ENCODE measurements around the gene TMEM204.
A peak's percentile ranks its signal among the peaks of the same experiment; 100 is the strongest.

The TMEM204 gene

DNA sequence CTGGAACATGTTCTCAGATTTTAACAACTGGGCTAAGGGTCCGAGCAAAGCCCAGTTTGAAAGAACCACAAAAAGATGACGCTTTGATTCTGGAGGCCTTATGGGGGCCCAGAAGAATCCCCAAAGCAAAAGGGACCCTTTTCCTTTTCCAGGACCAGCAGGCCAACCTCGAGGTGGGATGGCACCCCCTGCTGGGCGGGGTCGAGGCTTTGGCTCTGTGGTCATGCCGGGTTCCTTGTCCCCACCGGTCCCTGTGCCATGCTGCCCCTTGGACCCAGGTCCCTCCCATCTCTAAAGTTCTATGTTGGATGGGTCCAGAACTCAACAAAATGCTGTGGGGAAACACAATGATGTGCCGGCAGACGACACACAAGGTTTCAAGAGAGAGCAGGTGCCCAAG lies 30.9 kb downstream of the TMEM204 start:
- no peak for DNase-seq (ENCODE audit: extremely low read depth, low read depth)
- peak; percentile 47 for TF ChIP-seq CTCF (IDR thresholded peaks at IDR 0.05; ENCODE audit: low read depth, low read length, missing control alignments)
- H3K4me3 ChIP-seq (replicated peaks; ENCODE audit: low read depth, low read length) = no peak overlapping the region

- no peak for DNase-seq (ENCODE audit: extremely low read depth, low read depth)
- no peak for TF ChIP-seq CTCF (IDR thresholded peaks at IDR 0.05; ENCODE audit: low read depth, low read length, missing control alignments)
- no peak overlapping the region for H3K4me3 ChIP-seq (replicated peaks; ENCODE audit: low read depth, low read length)
These were observed 31.8 kb downstream of the TMEM204 start for GRCh38 chr16:1565083-1565805.

DNA sequence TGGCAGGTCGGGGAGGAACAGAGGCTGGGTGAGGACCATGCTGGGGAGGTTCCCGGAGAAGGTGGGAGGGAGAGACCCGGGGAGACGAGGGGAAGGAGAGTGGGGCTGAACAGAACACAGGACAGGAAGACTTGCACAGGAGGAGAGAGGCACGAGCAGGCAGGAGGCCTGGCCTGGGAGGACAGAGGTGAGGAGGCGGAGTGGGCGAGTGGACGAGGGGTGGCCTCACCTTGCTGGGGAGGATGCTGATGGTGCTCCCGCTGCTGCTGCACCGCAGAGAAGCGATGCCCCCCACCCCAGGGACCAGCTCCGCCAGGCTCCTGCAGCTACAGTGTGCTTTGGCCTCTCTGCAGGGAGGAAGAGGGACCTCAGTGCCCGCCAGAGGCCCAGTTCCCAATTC lies 34.5 kb downstream of the TMEM204 start:
- H3K4me3 ChIP-seq (replicated peaks; ENCODE audit: low read depth, low read length) = no peak overlapping the region
- no peak for DNase-seq (ENCODE audit: extremely low read depth, low read depth)
- TF ChIP-seq CTCF (IDR thresholded peaks at IDR 0.05; ENCODE audit: low read depth, low read length, missing control alignments) = no peak

DNA sequence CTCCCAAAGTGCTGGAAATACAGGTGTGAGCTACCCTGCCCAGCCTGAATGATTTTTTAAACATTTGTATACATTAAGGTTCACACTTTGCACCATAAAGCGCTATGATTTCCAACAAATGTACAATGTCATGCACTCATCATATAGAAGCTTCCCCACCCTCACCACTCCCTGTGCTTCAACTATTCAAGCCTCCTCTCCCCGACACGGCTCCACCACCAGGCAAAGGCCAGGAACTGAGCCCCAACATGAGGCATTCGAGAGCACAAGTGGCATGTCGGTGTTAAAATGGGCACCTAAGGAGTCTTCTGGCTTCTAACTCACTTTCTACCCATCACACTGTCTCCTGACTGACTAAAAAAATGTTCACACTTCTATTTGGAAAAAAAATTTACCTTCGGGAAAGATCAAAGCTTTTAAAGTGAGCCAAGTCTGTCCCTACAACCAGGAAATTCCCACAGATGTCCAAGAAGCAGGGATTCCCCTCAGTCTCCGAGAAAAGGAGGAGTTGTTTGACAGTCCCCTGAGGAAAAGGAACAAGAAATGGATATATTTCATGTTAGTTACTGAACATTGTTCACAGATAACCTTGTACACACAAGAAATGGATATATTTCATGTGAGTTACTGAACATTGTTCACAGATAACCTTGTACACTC lies 37.7 kb downstream of the TMEM204 start:
- no peak for TF ChIP-seq CTCF (IDR thresholded peaks at IDR 0.05; ENCODE audit: low read depth, low read length, missing control alignments)
- H3K4me3 ChIP-seq (replicated peaks; ENCODE audit: low read depth, low read length) = no peak overlapping the region
- no peak for DNase-seq (ENCODE audit: extremely low read depth, low read depth)

DNA sequence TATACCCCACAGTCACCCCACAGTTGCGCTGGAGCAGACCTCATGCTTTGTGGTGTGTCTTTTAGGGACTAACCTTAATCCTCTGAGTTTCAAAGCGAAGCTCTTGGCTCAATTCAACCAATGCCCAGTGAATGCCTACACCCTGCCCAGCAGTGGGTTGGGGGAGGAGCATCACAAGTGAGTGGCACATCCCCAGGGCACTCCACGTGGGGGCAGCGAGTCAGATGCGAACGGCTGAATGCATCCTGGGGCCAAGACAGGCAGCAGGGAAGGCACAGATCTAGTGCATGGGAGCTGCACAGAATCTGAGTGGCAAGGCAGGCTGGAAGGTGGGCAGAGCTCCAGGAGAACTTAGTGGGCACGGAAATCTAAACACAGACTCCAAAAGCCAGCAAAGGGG lies 39.2 kb downstream of the TMEM204 start:
- no peak for DNase-seq (ENCODE audit: extremely low read depth, low read depth)
- H3K4me3 ChIP-seq (replicated peaks; ENCODE audit: low read depth, low read length) = no peak overlapping the region
- TF ChIP-seq CTCF (IDR thresholded peaks at IDR 0.05; ENCODE audit: low read depth, low read length, missing control alignments) = no peak

GRCh38 chr16:1573301-1573700 lies 39.8 kb downstream of the TMEM204 start:
- no peak for TF ChIP-seq CTCF (IDR thresholded peaks at IDR 0.05; ENCODE audit: low read depth, low read length, missing control alignments)
- no peak for DNase-seq (ENCODE audit: extremely low read depth, low read depth)
- H3K4me3 ChIP-seq (replicated peaks; ENCODE audit: low read depth, low read length) = no peak overlapping the region
